HEK293 (cell line): ENCODE data around the gene VPS35L.

ENCODE experiments used
- CTCF ChIA-PET: fragments of 350-600 bp; formaldehyde crosslinking; extraction: SDS; loops from one replicate; lab custom pipeline; 2021; ENCODE audit warnings: antibody characterized with exemption; lab: Yijun Ruan, JAX
- POLR2A ChIA-PET: fragments of 300-600 bp; formaldehyde crosslinking; extraction: SDS; loops from one replicate; lab custom pipeline; 2020; ENCODE audit warnings: antibody characterized with exemption, inconsistent platforms; lab: Yijun Ruan, JAX
- H3K27ac ChIP-seq: fragments of 200-500 bp; sonication (Bioruptor generic); 2 replicates; pipeline ENCODE4 v1.5.1; 2014; ENCODE audit warnings: low read depth, low read length, control low read depth, inconsistent platforms; ENCODE audit errors: extremely low read depth
- H3K36me3 ChIP-seq, 2 experiments: fragments of 200-500 bp in 1 of 2; sonication (Bioruptor generic) in 1 of 2; 1 replicate in 1 of 2; 2 replicates in 1 of 2; pipeline ENCODE4 v1.5.1; 2014 to 2017; ENCODE audit warnings: inconsistent platforms in 2 of 2, low read length in 2 of 2; ENCODE audit not compliant: control insufficient read depth in 2 of 2, insufficient read depth in 1 of 2
- H3K4me1 ChIP-seq: fragments of 200-500 bp; sonication (Bioruptor generic); 2 replicates; pipeline ENCODE4 v1.5.1; 2014; ENCODE audit warnings: mild to moderate bottlenecking, low read length, inconsistent platforms; ENCODE audit not compliant: control insufficient read depth, insufficient read depth
- H3K4me3 ChIP-seq: 2 replicates; pipeline ENCODE4 v1.5.1; 2011; ENCODE audit warnings: low read depth, mild to moderate bottlenecking, control low read depth, low read length, moderate library complexity
- H3K9me3 ChIP-seq: fragments of 200-500 bp; sonication (Bioruptor generic); 2 replicates; pipeline ENCODE4 v1.5.1; 2014; ENCODE audit warnings: low read depth, low read length, inconsistent platforms; ENCODE audit not compliant: control insufficient read depth, insufficient read depth
- KLF1 ChIP-seq: fragments of 450-650 bp; formaldehyde crosslinking; IDR thresholded peaks from 2 replicates; pipeline ENCODE4 v1.5.1; 2016; ENCODE audit warnings: missing biosample characterization, missing genetic modification characterization
- OVOL3 ChIP-seq: fragments of 450-650 bp; formaldehyde crosslinking; IDR thresholded peaks from 2 replicates; pipeline ENCODE4 v1.5.1; 2016; ENCODE audit warnings: missing biosample characterization, missing genetic modification characterization
- SP2 ChIP-seq: fragments of 450-650 bp; formaldehyde crosslinking; IDR thresholded peaks from 2 replicates; pipeline ENCODE4 v1.5.1; 2016; ENCODE audit warnings: missing biosample characterization, missing genetic modification characterization
- ZBTB17 ChIP-seq: fragments of 450-650 bp; formaldehyde crosslinking; IDR thresholded peaks from 2 replicates; pipeline ENCODE4 v1.5.1; 2016; ENCODE audit warnings: missing biosample characterization, missing genetic modification characterization
- ZBTB20 ChIP-seq: fragments of 450-650 bp; formaldehyde crosslinking; IDR thresholded peaks from 2 replicates; pipeline ENCODE4 v1.5.1; 2016; ENCODE audit warnings: missing biosample characterization, missing genetic modification characterization
- ZBTB48 ChIP-seq: fragments of 450-650 bp; formaldehyde crosslinking; IDR thresholded peaks from 2 replicates; pipeline ENCODE4 v1.5.1; 2016; ENCODE audit warnings: missing biosample characterization, missing genetic modification characterization
- ZNF132 ChIP-seq: fragments of 450-650 bp; formaldehyde crosslinking; IDR thresholded peaks from 2 replicates; pipeline ENCODE4 v1.5.1; 2017; ENCODE audit warnings: missing biosample characterization, missing genetic modification characterization, borderline replicate concordance
- ZNF2 ChIP-seq: fragments of 450-650 bp; formaldehyde crosslinking; IDR thresholded peaks from 2 replicates; pipeline ENCODE4 v1.5.1; 2016; ENCODE audit warnings: missing biosample characterization, missing genetic modification characterization
- ZNF26 ChIP-seq: fragments of 450-650 bp; formaldehyde crosslinking; IDR thresholded peaks from 2 replicates; pipeline ENCODE4 v1.5.1; 2016; ENCODE audit warnings: missing biosample characterization, missing genetic modification characterization
- ZNF391 ChIP-seq: fragments of 450-650 bp; formaldehyde crosslinking; IDR thresholded peaks from 2 replicates; pipeline ENCODE4 v1.5.1; 2016; ENCODE audit warnings: low read depth, missing biosample characterization, missing genetic modification characterization, borderline replicate concordance
- ZNF404 ChIP-seq: fragments of 450-650 bp; formaldehyde crosslinking; IDR thresholded peaks from 2 replicates; pipeline ENCODE4 v1.5.1; 2017; ENCODE audit warnings: missing biosample characterization, missing genetic modification characterization
- ZNF624 ChIP-seq: fragments of 450-650 bp; formaldehyde crosslinking; IDR thresholded peaks from 2 replicates; pipeline ENCODE4 v1.5.1; 2017; ENCODE audit warnings: missing biosample characterization, missing genetic modification characterization
- ZNF658 ChIP-seq: fragments of 450-650 bp; formaldehyde crosslinking; IDR thresholded peaks from 2 replicates; pipeline ENCODE4; 2016; ENCODE audit warnings: missing biosample characterization, missing genetic modification characterization
- TF ChIP-seq, protein P1 (sequence below): fragments of 450-650 bp; formaldehyde crosslinking; IDR thresholded peaks from 2 replicates; pipeline ENCODE4 v1.5.1; 2016; ENCODE audit warnings: missing biosample characterization, missing genetic modification characterization
- TF ChIP-seq, protein P2 (sequence below): fragments of 450-650 bp; formaldehyde crosslinking; IDR thresholded peaks from 2 replicates; pipeline ENCODE4 v1.5.1; 2016; ENCODE audit warnings: missing biosample characterization, missing genetic modification characterization

VPS35L gene

DNA sequence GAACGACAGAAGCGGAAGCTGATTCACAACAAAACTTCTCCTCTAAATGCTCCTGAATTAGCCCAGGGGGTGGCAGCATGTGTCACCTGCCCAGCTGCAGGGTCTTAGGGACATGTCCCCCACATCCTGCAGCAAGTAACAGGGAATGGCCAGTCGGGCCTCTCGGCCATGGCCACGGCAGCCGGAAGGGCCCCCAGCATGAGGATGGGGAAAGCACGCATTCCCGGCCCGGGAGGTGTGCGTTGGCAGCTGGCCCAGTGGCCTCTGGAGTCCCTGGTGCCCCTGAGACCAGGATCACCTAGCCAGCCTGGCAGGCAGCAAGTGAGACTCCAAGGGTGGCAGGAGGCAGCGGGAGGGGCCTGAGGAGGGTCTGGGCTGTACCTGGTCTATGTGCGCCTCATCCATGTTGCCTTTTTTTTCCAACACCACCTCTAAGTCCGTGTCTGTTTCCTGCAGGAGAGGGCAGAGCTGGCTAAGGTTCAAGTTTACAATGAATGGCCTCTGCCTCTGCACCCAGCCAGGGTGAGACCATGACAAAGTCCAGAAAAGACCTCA, 155.6 kb downstream of the VPS35L start:
- CTCF ChIA-PET = interaction anchor here (0.7 to 1.3 kb wide), 2 partner anchors 127 to 176 kb away, joined by 3 to 4 read pairs; no protein-coding TSS in a partner anchor
- no peaks in the 10 kb centered on the region for H3K9me3 ChIP-seq
- no peaks in the 10 kb centered on the region for H3K4me1 ChIP-seq
- POLR2A ChIA-PET = interaction anchor here (1.1 kb wide), 1 partner anchor 13 kb away, joined by 3 read pairs; no protein-coding TSS in a partner anchor
- no peak overlapping the region for H3K27ac ChIP-seq
- peaks cover 4 to 92% of the 10 kb centered on the region in 2 experiments for H3K36me3 ChIP-seq
- no peak overlapping the region for H3K4me3 ChIP-seq
- TF ChIP-seq ZBTB17 (tag by site-specific recombination) (peak; percentile 19; the same call in 1 of the 2 replicates), ZBTB20 (tag by site-specific recombination) (0 out of 2 replicates have a peak, but pooled peaks have one; percentile 26), ZNF624 (tag by site-specific recombination) (no peak)

GRCh38 chr16:19711643-19712042, 156.1 kb downstream of the VPS35L start:
- peaks cover 4 to 89% of the 10 kb centered on the region in 2 experiments for H3K36me3 ChIP-seq
- ChIA-PET POLR2A (no interaction called here), CTCF (interaction anchor here (1.1 kb wide), 1 partner anchor 128 kb away, joined by 3 read pairs; no protein-coding TSS in a partner anchor)
- H3K9me3 ChIP-seq = no peaks in the 10 kb centered on the region
- TF ChIP-seq ZNF658 = no peak
- no peak for TF ChIP-seq SP2
- no peak for TF ChIP-seq ZNF26 (tag by site-specific recombination)
- TF ChIP-seq ZBTB48 (tag by site-specific recombination) = no peak
- no peak for TF ChIP-seq ZNF404 (tag by site-specific recombination)
- no peak for TF ChIP-seq ZNF391
- H3K4me1 ChIP-seq = no peaks in the 10 kb centered on the region
- no peak overlapping the region for H3K27ac ChIP-seq
- H3K4me3 ChIP-seq = no peak overlapping the region

DNA sequence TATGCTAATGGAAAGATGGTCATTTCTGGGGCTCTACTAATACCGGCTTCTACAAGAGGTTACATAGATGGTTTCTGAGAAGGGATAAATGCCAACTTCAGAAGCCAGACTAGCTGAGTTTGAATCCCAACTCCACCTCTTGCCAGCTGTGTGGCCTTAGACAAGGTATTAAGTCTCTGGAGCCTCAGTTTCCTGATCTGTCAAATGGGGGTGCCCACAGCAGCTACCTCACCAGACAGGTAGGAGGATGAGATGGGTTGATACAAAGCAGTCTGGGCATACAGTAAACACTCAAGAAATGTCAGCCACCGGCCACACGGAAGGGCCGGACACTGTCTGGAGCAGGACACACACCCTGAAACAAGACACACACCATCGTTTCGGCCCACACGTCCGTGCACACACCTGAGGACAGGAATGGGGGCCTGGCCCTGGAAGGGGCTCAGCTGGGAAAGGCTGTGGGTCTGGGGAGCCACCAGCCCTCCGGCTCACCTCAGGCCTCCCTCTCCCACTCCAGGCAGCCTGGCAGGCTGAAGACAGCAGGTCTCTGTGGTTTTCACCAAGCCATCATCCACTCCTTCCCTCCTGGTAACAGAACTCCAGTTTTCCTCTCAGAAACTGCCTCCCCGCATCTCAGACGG, 157.0 kb downstream of the VPS35L start:
- TF ChIP-seq ZNF2 = no peak
- no peak for TF ChIP-seq KLF1 (tag by site-specific recombination)
- TF ChIP-seq, protein P1, sequence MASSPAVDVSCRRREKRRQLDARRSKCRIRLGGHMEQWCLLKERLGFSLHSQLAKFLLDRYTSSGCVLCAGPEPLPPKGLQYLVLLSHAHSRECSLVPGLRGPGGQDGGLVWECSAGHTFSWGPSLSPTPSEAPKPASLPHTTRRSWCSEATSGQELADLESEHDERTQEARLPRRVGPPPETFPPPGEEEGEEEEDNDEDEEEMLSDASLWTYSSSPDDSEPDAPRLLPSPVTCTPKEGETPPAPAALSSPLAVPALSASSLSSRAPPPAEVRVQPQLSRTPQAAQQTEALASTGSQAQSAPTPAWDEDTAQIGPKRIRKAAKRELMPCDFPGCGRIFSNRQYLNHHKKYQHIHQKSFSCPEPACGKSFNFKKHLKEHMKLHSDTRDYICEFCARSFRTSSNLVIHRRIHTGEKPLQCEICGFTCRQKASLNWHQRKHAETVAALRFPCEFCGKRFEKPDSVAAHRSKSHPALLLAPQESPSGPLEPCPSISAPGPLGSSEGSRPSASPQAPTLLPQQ (tag by site-specific recombination) = no peak
- TF ChIP-seq, protein P2, sequence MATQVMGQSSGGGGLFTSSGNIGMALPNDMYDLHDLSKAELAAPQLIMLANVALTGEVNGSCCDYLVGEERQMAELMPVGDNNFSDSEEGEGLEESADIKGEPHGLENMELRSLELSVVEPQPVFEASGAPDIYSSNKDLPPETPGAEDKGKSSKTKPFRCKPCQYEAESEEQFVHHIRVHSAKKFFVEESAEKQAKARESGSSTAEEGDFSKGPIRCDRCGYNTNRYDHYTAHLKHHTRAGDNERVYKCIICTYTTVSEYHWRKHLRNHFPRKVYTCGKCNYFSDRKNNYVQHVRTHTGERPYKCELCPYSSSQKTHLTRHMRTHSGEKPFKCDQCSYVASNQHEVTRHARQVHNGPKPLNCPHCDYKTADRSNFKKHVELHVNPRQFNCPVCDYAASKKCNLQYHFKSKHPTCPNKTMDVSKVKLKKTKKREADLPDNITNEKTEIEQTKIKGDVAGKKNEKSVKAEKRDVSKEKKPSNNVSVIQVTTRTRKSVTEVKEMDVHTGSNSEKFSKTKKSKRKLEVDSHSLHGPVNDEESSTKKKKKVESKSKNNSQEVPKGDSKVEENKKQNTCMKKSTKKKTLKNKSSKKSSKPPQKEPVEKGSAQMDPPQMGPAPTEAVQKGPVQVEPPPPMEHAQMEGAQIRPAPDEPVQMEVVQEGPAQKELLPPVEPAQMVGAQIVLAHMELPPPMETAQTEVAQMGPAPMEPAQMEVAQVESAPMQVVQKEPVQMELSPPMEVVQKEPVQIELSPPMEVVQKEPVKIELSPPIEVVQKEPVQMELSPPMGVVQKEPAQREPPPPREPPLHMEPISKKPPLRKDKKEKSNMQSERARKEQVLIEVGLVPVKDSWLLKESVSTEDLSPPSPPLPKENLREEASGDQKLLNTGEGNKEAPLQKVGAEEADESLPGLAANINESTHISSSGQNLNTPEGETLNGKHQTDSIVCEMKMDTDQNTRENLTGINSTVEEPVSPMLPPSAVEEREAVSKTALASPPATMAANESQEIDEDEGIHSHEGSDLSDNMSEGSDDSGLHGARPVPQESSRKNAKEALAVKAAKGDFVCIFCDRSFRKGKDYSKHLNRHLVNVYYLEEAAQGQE (tag by site-specific recombination) = no peak
- TF ChIP-seq OVOL3 = no peak
- TF ChIP-seq ZNF132 (tag by site-specific recombination) = no peak
- Histone ChIP-seq H3K4me1 (no peaks in the 10 kb centered on the region), H3K27ac (no peak overlapping the region), H3K36me3 (peaks cover 4 to 82% of the 10 kb centered on the region in 2 experiments), H3K4me3 (no peak overlapping the region), H3K9me3 (no peaks in the 10 kb centered on the region)
- POLR2A ChIA-PET = no interaction called here
- CTCF ChIA-PET = interaction anchor here (1.1 kb wide), 1 partner anchor 129 kb away, joined by 3 read pairs; no protein-coding TSS in a partner anchor
